Activated T-helper 1 cell treated with Interleukin-2 at 50 U/mL for 16 hours (primary cell): ENCODE measurements around the gene CCDC85C.

Source experiments
- DNase-seq: peaks from one replicate; pipeline ENCODE4 v3.0.0-alpha.2; 2020; ENCODE audit warnings: low read depth

The CCDC85C gene

DNA sequence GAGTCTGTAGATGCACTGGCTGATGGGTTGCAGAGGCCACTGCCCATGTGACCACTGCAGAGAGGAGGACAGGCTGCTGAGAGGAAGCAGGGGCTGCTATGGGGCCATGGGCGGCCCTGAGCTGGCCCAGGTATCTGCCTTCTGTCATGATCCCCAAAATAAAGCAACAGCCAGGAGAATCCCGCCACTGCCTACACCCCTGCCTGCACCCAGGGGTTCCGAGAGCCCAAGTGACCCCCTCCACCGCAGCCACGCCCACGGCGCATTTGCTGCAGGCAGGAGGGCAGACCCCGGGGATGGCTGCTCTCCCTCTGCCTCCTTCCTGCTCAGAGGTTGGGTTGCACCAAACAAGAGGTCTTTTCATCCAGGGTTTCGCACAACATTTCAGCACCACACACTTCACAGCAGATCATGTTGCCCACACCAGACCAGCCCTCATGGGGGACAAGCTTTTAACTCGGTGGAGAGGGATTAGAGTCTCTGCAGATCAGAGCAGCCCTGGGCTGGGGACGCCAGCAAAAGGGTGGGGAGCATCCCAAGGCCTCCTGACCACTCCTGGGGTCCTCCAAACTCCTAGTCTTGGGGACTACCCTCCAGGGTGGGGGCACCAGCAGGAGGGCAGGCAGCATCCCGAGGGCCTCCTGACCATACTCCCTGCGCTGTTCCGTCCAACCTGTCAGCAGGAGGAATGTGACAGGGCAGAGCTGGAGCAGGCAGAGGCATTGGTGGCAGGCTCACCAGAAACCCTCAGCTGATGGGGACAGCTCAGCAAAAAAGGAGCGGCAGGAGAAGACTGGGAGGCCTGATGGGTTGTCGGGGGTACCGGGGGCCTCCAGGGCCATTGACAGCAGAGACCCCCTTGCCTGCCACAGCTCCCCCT lies 14.1 kb downstream of the CCDC85C start:
- DNase-seq: no peak

DNA sequence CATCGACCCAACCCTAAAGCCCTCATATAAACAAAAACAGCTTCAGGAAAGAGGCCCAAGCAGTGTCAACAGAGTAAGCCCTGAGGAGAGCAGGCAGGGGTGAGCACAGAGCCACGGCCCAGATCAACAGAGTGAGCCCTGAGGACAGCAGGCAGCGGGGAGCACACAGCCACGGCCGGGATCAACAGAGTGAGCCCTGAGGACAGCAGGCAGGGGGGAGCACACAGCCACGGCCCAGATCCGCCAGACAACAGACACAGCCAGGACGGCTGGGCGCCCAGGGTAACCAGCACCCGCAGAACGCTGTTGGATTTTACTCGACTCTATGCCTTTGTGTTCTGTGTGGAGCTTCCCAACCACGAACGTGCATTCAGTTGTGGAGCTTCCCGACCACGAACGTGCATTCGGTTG lies 15.0 kb downstream of the CCDC85C start:
- no peak for DNase-seq

DNA sequence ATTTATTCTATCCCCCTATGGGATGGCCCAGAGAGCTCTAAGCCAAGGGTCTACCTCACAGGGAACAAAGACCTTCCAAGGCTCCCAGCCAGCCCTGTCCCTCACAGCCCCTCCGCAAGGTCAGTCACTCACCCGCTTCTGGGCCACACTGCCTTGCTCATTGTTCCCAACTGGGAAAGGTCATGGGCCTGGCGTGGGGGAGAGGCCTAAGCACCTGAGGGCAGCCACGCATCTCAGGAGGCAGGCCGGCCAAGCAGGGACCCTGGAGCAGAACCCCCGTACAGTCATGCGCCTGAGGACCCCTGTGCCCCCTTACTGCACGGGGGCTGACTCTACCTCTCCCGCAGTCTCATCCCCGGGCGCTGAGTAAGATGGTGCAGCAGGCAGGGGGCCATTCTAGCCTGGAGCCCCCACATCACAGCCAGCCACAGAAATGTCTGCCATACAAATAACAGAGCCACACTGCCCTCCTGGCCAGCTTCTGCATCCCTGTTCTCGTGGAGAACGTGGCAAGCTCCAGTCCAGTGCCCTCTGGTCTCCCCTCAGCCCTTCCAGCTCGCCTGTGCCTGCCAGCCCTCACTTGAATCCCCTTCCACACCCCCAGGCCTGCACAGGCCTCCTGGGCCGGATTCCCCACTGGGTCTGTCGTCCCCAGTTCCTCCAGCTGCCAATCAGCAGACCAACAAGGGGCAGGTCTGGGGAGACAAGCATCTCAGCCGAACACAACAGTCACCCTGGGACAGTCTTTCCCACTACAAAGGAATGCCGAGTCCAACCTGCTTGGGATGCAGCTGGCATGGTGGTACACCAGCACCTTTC lies 16.3 kb downstream of the CCDC85C start:
- DNase-seq: no peak

DNA sequence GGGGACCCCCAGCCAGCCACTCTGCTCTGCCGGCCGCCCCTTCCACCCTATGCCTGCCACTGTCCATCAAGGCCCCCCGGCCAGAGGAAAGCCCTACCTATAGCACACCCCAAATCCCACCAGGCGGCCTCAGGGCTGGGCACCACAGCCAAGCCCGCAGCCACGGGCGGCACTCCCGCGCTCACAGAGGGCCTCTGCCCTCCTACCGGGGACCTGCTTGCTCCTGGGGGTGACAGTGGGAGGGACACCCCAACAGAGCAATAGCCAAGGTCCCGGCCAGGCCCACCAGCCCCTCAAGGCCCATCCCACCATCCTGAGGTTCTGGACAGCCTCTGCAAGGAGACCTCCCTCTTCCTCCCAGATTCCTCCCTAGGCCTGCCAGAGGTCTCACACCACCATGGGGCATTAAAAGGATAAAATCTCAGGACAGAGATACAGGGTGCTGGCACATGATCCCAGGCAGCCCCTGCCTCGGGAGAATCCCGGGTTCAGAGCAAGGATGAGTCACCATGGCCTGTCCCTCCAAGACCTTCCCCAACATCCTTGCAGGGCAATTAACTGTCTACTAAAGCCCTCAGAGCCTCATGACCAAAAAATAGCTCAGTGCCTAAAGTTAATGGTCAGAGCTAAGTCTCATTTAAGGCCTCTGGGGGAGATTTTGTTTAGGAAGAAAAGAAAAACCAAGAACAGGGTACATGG lies 17.1 kb downstream of the CCDC85C start:
- no peak for DNase-seq

DNA sequence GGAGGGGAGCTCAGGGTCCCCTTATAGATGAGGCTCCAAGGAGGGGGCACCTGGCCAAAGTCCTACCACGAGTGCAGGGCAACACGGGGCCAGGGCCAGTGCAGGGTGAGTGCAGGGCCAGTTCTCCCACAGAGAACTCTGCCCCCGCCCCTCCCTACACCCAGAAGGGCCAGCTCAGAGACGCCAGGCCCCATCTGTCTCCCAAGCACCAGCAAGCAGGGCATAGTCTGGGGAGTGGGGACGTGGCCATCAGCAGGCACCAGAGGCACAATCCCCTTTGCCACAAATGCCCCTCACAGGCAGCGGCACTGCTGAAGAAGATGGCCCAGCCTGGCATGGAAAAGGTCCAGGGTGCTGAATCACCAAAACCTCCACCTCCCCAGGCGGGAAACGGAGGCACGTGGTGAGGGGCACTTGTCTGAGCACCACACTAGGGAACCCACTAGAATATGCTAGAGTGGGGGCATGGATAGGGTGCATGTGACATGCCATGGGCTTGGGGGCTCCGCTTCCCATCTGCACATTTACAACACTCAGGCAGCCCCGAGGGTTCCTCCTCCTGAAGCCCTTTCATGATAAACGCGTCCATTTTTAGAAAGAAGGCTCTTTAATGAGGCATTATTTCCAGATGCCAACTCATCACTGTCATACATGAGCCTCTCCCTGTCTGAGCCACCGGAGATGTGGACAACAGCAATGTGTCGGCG lies 17.8 kb downstream of the CCDC85C start:
- DNase-seq: no peak

DNA sequence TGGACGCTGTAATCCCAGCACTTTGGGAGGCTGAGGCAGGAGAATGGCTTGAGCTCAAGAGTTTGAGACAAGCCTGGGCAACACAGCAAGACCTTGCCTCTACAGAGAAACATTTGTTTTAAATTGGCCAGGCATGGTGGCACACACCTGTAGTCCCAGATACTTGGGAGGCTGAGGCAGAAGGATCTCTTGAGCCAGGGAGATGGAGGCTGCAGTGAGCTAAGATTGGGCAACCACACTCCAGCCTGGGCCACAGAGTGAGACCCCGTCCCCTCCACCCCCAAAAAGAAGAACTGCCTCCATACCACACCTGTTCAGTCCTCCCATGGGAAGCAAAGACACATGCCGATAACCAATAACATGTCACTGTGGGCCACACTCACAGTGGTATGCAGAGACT lies 19.2 kb downstream of the CCDC85C start:
- no peak for DNase-seq

DNA sequence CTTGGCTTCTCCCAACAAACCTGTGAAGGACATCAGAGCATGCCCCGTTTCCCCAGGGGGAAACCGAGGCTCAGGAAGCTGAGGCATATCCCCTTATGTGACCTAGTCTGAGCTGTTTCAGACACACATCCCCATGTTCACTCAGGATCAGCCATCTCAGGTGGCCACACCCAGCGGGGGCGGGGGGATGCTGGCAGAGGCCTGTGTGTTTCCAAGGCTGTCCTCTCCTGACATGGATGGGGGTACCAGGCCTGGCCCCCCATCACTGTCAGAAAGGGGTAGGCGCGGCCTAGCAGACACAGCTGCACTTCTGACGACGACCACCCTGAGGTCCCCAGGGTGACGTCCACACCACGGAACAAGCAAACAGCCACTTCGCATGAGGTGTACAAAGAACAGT lies 22.1 kb downstream of the CCDC85C start:
- DNase-seq: no peak

DNA sequence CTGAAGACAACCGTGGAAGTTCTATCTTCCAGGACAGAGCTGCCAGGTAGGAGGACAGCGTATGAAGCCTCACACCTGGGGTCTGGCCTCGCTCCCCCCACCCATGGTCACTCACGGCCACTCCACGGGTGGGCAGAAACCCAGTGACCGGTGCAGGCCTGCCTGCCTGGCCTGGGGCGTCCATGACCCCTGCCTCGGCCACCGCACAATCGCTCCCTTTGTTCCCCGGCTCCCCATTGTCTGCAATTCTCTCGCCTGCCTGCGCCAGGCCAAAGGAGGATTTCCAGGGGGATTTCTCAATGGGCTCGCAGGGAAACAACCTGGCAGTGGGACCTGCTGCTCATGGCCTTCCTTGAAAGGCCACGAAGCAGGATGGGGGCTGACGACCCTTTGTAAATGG lies 22.6 kb downstream of the CCDC85C start:
- DNase-seq: no peak

DNA sequence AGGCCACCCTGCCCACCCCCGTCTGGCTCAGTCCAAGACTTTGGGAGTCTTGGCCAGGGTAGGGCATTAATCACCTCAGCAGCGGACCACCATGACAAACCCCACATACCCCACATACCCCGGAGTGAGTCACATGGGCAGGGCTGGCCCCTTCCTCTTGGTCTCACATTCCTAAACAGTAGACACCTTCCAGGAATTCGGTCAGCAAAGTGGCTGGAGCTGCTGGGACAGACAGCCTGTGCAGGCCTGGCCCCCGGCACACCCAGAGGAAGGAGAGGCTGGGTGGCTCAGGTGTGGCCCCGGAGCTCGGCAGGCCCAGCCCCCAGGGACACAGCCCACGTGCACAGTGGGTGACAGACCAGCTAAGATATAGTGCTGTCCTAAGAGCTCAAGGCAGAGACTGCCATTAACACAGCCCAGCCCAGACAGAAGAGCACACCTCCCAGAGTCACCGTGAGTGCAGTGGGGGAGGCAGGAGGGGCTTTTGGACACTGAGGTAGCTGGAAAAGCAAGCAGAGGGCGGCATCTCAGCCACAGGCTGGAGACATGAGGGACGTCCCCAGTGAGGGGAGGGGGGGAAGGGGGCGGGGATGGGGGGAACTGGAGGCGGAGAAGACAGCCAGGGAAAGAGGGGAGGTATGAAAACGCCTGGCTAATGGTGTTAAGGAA lies 24.0 kb downstream of the CCDC85C start:
- no peak for DNase-seq

DNA sequence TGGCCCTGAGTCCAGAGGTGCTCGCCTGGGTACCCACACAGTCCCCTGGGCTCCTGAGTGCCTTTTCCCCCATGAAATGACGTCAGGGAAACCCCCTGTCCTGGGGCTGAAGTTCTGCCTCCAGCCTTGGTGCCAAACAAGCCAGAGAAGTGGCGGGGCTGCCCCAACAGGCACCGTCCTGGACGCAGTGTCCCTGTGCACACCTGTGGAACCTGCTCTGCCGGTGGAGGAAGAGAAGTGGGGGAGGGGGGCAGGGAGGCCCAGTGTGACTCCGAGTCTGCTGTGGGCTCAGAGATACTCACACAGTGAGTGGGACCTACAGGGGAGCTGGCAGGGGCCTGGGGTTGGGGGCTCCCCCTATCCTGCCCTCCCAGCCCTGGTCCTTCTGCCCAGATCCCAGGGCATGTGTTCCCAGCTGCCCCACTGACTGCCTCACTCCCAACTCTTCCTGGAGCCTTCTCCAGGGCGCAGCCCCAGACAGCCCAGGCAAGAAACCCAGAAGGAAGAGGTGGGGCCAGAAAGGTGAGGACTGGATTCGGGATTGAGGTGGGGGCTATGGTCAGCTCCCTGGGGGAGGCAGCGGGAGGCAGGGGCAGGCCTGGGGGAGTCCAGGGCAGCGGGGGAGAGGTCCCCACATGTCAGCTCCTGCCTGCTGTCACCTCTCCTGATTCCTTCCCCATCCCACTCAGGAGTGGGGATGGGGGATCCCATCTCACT lies 24.7 kb downstream of the CCDC85C start:
- no peak for DNase-seq

DNA sequence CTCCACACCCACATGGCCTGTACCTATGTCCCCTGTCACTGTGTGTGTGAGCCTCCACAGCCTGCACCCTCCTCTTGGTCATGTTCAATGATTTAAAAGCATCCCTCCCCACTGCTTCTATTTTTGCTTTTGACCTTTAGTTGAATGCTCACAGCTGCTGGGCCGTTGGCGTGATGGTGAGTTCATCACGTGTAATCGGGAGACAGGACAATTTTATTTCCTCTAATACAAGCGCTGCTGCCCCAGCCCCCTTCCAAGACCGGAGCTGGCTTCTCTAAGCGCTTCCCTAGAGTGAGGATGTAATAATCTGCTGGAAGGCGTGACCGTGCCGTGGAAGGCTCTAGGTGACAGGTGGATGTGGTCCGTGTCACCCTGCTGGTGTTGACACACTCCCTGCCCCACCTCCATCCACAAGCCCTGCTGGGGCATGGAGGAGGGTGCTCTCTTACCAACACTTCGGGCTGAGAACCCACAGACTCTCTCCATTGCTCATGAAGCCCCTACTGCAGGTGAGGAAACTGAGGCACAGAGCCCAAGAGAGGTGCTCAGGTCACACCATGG lies 25.4 kb downstream of the CCDC85C start:
- DNase-seq: no peak

DNA sequence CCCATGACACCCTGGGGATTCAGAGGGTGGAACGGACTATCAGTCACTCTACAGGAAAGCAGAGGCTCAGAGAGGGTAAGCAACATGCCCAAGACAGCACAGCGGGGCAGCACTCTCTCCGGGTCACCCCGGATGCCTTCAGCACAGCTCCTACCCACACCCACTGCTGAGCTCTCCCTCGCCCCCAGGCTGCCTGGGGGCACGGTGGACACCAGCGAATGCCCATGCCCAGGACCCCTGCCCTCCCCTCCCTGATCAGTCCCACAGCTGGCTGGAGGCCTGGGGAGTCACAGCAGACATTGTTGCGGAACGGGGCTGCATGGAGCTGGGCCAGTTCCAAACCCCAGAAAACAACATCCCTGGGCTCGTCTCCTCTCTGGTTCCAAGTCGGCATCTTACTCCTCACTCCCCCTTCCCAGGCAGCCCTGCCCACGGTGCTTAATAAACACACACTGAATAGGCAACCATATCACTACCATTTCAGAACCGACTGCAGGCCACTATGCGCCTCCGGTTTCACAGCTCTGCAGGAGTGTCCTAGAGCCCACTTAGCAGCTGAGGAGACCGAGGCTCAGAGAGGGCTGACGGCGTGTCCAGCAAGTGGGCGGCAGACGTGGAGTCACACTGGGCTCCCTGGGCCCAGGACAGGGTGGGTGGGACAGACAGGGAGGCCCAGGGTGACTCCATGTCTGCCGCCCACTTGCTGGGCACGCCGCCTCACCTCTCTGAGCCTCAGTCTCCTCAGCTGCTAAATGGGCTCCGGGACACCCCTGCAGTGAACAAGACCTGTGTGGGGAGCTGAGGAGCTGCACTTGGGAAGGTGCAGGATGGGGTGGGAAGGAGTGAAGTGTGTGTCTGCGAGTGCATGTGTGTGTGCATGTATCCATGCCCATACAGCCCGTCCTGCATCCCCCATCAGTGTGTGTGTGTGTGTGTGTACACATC lies 27.0 kb downstream of the CCDC85C start:
- DNase-seq: no peak

DNA sequence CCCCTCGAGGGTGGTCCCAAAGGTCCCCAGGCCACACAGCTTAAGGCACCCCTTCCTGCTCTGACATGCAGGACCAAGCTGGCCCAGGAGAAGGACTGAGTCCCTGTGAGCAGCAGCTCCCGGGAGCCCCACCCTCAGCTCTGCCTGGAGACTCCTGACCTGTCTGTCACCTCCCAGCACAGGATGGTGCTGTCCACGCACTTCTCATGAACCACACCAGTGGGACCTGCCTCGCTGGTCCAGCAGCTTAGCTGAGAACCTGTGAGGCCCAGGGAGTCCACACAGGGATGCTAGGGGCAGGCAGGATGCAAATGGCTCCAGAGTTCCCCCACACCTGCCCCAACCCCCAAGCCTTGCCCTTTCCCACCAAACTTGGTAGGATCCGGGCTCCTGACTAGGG lies 27.7 kb downstream of the CCDC85C start:
- DNase-seq: no peak

DNA sequence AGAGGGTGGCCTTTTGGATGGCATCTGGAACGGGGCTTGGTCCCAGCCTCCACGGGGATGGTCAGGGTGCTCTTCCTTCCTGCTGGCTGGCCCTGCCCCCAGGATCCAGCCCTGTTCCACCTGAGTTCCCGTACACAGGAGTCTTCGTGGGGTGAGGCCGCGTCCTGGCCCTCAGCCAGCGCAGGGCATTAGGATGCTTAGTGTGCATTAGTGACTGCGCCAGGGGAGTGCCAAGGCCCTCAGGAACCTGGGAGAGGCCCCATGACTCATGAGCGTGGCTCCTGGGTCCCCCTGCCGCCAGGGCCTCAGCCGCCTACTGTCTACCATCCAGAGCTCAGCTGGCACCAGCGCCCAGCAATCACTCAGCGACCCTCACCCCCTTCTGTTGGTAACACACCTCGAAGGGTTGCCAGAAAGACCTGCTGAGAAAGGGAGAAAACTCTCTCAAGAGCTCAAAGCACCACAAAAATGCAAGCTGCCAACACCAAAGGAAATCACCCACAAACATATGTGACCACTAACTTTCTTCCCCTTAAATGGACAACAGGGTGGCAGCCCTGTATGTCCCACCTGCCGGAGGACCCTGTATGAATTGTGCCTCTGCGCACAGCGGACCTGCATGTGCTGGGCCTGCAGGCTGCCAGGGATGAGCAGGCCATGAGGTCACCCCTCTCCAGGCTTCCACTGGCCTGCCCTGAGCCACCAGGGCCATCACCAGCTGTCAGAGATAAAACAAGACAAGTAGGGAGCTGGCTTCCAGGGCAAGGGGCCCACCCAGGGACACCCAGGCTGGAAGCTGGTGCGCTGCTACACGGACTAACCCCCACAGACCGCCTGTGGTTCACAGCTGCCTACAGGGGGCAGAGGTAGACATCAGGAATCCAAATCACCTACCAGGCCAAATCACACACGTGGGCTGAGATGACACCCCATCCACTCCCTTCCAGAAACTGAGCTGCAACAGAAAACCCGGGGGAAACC lies 28.7 kb downstream of the CCDC85C start:
- no peak for DNase-seq

DNA sequence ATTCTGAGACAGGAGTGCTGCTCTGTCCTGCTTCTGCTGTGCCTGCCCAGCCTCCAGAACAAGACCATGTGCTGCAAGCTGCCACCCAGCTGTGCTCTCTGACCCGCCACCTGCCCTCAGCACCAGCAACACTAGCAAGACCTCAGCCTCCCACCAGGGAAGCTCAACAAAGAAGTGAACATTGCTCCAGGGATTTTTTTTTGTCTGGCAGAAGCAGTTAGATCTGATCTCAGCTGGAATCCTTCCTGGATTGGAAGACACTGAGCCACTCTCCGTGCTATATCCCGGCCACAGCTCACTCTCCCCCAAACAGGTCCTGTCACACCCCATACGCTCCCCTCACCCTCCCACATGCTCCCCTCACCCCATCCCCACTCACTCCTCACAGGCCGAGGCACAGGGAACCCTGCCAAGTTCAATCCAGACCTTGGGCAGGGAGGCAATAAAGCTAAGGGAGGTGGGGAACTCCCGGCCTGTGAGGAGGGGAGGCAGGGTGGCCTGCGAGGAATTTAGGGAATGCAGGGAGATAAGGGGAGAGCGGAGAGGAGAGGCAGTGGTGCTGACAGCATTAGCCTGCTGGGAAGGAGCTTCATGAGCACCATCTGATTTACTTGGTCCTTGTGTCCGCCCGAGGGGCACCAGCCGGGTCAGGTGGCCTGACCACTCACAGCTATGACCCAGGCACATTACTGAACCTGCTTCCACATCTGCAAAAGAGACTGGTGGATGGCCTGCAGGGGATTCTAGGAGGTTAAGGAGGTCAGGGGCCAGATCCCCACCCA lies 29.7 kb downstream of the CCDC85C start:
- no peak for DNase-seq

DNA sequence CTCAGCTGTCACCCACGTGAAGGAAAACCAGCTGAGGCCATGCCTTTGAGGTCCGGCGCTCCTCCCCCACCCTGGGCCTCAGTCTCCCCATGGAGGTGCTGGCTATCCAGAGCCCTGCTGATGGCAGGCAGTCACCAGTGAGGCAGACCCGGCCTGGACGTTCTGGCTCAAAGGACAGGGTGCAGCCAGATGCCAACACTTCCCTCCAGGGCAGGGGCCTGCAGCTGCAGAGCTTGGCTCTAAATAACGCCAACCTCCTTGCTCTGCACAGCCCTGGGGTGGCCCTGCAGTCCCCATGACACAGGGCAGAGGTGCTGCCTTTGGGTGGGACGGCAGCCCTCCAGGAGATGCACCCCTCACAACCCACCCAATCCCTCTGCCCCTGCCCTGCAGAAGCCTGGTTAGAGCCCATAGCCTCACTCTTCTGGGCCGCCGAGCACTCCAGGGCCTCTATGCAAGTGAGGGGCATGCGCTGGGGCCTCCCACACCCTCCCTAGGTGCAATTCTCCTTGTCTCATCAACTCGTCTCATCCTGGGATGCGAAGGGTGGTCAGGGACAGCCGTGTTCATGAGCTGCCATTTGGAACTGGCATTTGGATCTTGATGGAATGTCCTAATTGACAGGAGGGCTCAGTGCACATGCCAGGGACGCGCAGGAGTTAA lies 30.4 kb downstream of the CCDC85C start:
- no peak for DNase-seq

DNA sequence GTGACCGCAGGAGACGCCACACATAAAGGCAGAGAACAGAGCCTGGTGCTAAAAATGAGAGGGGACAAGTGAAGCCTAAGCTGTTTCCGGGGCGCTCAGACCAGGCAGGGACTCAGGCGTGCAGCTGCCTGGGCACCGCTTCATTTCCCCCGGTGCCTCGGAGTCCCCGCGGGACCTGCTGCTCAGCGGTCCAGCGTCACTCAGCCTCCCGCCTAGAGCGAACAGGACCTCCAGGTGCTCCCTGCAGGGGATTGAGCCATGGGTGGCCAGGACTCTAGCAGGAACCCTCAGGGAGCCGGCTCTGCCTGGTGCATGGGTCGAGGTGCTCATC lies 31.0 kb downstream of the CCDC85C start:
- DNase-seq: no peak
